HG03066 (cell line): ENCODE measurements around the gene CHSY3.

Experiments used
- ATAC-seq: cut with Tn5 transposase; IDR thresholded peaks from one replicate; pipeline ENCODE4 v1.9.1; 2021; ENCODE audit warnings: low read depth; ENCODE audit not compliant: unreplicated experiment

Gene CHSY3

GRCh38 chr5:129904102-129904666 lies at the start of gene CHSY3:
Gene CHSY3 (plus strand): TSS chr5:129904465.
- peak; percentile 51 for ATAC-seq

- no peak for ATAC-seq
Observed at GRCh38 chr5:129856325-129856724, 47.9 kb upstream of the CHSY3 start.

DNA sequence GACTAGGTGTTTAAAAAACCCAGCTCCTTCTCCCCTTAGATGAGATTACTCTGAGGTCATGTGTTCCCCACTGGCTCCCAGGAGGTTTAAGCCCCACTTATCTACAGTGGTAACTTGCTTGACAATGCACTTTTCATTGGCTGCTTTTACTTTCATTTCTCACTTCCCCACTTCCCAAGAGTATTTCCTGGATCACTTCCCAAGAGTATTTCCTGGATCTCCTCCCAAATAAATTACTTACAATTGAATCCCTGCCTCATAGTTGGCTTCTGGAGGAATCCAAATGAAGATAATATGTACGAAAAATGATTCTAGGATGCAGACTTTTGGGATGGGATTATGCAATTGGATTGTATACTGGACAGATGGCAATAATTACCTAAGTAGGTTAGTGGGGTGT lies 47.1 kb upstream of the CHSY3 start:
- no peak for ATAC-seq

GRCh38 chr5:129858131-129858675 lies 46.1 kb upstream of the CHSY3 start:
- no peak for ATAC-seq

GRCh38 chr5:129884322-129884721 lies 19.9 kb upstream of the CHSY3 start:
- ATAC-seq: no peak

GRCh38 chr5:129899454-129899853 lies 4.8 kb upstream of the CHSY3 start:
- ATAC-seq: no peak

DNA sequence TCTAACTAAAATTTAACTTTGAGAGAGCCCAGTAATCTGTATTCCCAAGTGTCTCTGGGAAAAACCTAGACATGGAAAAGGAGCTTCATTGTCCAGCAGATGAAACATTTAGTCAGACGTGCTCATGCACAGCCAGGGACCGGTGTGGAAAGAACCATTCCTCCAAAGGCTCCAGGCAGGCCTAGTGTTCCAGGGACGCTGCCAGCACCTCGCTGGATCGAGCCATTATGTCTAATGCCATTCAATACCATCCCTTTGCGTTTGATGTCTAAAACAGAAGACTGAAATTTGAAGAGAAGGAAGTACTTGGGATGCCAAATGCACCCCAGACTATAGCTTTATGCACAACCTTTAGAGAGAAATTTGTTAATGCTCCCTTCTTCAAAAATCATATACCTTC lies 1.4 kb upstream of the CHSY3 start:
- no peak for ATAC-seq

- ATAC-seq: no peak
Observed at GRCh38 chr5:129903466-129904101, 681 bp upstream of the CHSY3 start.

DNA sequence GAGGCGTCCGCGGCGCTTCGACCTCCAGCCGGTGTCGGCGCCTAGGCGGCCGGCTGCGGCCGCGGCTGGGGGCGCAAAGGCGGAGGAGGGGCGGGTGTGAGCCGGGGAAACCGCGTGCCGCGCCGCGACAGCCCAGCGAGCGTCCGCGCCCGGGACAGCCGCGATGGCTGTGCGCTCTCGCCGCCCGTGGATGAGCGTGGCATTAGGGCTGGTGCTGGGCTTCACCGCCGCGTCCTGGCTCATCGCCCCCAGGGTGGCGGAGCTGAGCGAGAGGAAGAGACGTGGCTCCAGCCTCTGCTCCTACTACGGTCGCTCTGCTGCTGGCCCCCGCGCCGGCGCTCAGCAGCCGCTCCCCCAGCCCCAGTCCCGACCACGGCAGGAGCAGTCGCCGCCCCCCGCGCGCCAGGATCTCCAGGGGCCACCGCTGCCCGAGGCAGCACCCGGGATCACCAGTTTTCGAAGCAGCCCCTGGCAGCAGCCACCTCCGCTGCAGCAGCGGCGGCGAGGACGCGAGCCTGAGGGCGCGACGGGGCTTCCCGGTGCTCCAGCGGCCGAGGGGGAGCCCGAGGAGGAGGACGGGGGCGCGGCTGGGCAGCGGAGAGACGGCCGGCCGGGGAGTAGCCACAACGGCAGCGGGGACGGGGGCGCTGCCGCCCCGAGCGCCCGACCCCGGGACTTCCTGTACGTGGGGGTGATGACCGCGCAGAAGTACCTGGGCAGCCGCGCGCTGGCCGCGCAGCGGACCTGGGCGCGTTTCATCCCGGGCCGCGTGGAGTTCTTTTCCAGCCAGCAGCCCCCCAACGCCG lies 605 bp downstream of the CHSY3 start:
- ATAC-seq: peak; percentile 36

GRCh38 chr5:129905473-129906176 lies 1.4 kb downstream of the CHSY3 start:
- no peak for ATAC-seq

DNA sequence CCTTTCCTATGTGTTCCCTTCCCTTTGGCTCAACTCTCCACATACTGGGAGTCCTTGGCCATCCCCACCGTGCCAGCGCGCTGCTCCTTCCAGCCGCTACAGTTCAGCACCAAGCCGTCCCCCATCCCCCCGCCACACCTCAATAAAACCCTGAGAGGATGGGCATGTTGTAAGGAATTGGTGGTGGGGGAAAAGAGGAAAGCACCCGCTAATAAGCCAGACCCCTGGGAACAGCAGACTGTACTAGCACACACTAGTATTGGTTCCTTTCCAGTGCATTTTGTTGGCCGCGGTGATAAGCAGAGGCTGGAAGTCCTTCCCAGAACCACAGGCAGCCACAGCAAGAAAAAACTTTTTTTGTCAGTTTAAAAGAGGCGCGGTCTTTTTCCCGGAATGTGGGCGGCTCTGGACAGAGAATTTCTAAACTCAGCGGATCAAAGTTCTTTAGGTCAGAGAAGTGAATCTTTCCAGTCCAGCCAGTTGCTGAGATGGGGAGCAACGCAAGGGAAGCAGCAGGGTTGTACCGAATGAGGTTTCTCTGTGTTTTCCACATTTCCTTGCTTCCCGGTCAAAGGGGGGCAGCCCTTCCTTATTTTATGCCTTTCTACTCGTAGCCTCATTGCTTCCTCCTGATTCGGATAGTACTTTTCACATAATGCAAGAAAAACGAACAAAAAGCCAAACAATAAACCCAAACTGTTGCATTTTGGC lies 2.1 kb downstream of the CHSY3 start:
- no peak for ATAC-seq

DNA sequence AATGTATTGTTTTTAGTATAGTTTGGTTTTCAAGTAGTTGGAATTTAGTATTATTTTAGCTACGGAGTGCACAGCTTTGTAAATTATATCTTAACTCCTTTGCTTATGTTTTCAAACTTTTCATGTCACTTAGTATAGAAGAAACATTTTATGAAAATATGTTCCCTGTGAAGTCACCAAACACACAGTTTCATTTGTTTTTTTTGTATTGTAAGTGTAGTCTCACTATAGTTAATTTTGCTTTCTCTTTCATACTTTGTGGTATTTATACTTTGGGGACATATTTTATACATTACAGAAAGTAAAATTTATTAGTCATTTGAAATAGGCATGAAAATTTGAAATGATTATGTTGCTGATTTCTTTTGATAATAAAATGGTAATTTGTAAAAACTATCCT lies 5.0 kb downstream of the CHSY3 start:
- ATAC-seq: no peak

- ATAC-seq: no peak
Observed at GRCh38 chr5:129912601-129913255, 8.5 kb downstream of the CHSY3 start.

- no peak for ATAC-seq
Observed at GRCh38 chr5:129915415-129915814, 11.2 kb downstream of the CHSY3 start.

DNA sequence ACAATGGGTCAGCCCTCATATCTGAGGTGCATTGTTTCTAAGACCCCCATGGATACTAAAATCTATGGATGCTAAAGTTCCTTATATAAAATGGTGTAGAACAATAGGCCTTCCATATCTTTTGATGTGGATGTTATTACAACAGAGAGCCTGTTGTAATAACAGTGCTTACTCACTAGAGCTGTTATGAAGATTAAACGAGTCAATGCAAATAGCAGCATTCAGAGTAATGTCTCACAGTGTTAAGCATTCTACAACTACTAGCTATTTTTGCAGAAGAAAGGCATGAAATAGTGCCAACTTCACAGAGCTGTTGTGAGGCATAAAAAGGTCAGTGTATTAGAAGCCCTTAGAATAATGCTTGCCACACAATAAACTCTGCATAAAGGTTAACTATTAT lies 13.0 kb downstream of the CHSY3 start:
- ATAC-seq: no peak

- no peak for ATAC-seq
Observed at GRCh38 chr5:129921204-129921603, 16.9 kb downstream of the CHSY3 start.

GRCh38 chr5:129930221-129930620 lies 26.0 kb downstream of the CHSY3 start:
- no peak for ATAC-seq

DNA sequence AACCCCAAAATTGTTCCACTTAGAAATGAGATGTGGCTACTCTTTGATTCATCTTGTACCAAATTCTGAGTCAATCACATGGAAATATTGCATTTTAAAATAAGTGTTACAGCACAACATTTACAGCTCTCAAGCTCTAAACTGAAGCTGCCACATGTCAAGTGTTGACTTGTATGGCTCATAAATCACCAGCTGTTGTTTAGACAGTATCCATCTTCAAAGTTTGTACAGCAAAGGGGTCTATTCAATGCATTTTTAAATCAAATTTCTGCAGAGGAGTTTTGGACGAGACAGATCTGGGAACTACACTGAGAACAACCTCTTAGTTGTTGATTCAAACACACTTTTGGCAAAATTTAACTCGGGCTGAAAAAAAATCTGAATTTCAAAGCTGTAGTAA lies 31.4 kb downstream of the CHSY3 start:
- no peak for ATAC-seq

DNA sequence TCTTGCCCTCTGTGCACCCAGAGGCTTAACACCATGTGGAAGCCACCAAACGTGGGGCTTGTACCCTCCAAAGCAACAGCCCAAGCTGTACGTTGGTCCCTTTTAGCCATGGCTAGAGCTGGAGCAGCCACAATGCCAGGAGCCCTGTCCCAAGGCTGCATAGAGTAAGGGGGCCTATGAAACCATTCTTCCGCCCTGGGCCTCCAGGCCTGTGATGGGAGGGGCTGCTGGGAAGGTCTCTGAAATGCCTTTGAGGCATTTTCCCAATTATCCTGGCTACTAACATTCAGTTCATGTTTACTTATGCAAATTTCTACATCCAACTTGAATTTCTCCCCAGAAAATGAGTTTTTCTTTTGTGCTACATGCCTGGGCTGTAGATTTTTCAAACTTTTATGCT lies 33.8 kb downstream of the CHSY3 start:
- ATAC-seq: no peak

- no peak for ATAC-seq
Observed at GRCh38 chr5:129943936-129944335, 39.7 kb downstream of the CHSY3 start.
